Lower lobe of right lung (tissue), 2 donors: ENCODE measurements around the gene DCTPP1. TPM values are rescaled to one million over a fixed set of nuclear protein-coding genes. Genes with fewer than 3 reads are reported as not detected.

ENCODE experiments used
- ATAC-seq, 2 donors: fragments of 200-7000 bp; cut with Tn5 transposase; one replicate each; pipeline ENCODE4 v1.9.1; 2020 to 2022; ENCODE audit warnings: mild to moderate bottlenecking in 2 of 2, moderate library complexity in 2 of 2
- DNase-seq: peaks from one replicate; pipeline ENCODE4 v3.0.0-alpha.2; 2020
- H3K27ac ChIP-seq: fragments of 200-600 bp; one replicate; pipeline ENCODE4 v1.8.0; 2022
- H3K27me3 ChIP-seq: fragments of 200-600 bp; one replicate; pipeline ENCODE4 v1.8.0; 2022; ENCODE audit warnings: low read depth
- H3K36me3 ChIP-seq: fragments of 200-600 bp; one replicate; pipeline ENCODE4 v1.8.0; 2022; ENCODE audit warnings: mild to moderate bottlenecking
- H3K4me1 ChIP-seq: fragments of 200-600 bp; one replicate; pipeline ENCODE4 v1.8.0; 2022
- H3K4me3 ChIP-seq: fragments of 200-600 bp; one replicate; pipeline ENCODE4 v1.8.0; 2022; ENCODE audit warnings: mild to moderate bottlenecking
- H3K9me3 ChIP-seq: fragments of 200-600 bp; one replicate; pipeline ENCODE4 v1.8.0; 2022
- intact Hi-C: fragments of 100-400 bp; cut with DNase I; formaldehyde crosslinking; loops from one replicate; pipeline ENCODE4 v1.11.0; 2022
- total RNA-seq: library from RNA; stranded (reverse); fragmentation: NEBNext Ultra II Directional; extraction: Animal tissue kit (Norgen Biotek cat#: 25700); gene quantifications from one replicate; pipeline ENCODE4 v1.2.1, GENCODE V29; 2021
- TF ChIP-seq, protein P1 (sequence below): fragments of 200-600 bp; IDR thresholded peaks from one replicate; pipeline ENCODE4 v1.8.0; 2022; ENCODE audit warnings: antibody characterized with exemption, mild to moderate bottlenecking
- donor health status: DM: no; HTN: yes; CAD: no; lungs with severe emphysema.

The DCTPP1 gene
- total RNA-seq, 1 donor from 2014 or later: 19.1 TPM

DNA sequence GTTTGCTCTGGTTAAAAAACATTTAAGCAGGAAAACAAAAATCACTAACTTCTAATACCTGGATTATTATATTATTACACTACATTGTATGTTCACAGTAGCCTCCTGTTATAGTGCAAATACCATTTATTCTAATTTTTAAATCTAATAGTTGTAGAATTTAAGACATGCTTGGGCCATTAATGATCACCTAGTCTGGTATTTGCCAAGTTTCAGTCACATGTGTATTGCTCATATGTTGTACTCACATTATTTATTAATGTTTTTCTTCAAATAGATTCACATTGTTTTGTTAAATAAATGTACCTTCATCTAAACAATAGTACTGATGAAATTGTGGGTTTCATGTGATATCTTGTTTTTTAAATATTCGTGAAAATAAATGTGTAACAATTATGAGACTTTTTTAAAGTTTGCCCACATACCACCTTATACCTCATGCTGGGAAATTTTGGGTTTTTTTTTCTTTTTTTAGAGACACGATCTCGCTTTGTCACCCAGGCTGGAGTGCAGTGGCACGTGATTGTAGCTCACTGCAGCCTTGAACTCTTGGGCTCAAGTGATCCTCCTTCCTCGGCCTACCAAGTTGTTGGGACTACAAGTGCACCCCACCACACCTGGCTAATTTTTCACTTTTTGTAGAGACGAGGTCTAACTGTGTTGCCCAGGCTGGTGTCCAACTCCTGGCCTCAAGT, 16.6 kb downstream of the DCTPP1 start:
- intact Hi-C loops: no loop called here
- ATAC-seq: no peak
- H3K4me1 ChIP-seq: peaks cover 27% of the 10 kb centered on the region
- H3K36me3 ChIP-seq: peaks cover 16% of the 10 kb centered on the region
- TF ChIP-seq, protein P1, sequence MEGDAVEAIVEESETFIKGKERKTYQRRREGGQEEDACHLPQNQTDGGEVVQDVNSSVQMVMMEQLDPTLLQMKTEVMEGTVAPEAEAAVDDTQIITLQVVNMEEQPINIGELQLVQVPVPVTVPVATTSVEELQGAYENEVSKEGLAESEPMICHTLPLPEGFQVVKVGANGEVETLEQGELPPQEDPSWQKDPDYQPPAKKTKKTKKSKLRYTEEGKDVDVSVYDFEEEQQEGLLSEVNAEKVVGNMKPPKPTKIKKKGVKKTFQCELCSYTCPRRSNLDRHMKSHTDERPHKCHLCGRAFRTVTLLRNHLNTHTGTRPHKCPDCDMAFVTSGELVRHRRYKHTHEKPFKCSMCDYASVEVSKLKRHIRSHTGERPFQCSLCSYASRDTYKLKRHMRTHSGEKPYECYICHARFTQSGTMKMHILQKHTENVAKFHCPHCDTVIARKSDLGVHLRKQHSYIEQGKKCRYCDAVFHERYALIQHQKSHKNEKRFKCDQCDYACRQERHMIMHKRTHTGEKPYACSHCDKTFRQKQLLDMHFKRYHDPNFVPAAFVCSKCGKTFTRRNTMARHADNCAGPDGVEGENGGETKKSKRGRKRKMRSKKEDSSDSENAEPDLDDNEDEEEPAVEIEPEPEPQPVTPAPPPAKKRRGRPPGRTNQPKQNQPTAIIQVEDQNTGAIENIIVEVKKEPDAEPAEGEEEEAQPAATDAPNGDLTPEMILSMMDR: no peak
- no peak for DNase-seq
- H3K27me3 ChIP-seq: no peaks in the 10 kb centered on the region
- H3K27ac ChIP-seq: no peak overlapping the region
- no peak overlapping the region for H3K4me3 ChIP-seq
- H3K9me3 ChIP-seq: no peaks in the 10 kb centered on the region

DNA sequence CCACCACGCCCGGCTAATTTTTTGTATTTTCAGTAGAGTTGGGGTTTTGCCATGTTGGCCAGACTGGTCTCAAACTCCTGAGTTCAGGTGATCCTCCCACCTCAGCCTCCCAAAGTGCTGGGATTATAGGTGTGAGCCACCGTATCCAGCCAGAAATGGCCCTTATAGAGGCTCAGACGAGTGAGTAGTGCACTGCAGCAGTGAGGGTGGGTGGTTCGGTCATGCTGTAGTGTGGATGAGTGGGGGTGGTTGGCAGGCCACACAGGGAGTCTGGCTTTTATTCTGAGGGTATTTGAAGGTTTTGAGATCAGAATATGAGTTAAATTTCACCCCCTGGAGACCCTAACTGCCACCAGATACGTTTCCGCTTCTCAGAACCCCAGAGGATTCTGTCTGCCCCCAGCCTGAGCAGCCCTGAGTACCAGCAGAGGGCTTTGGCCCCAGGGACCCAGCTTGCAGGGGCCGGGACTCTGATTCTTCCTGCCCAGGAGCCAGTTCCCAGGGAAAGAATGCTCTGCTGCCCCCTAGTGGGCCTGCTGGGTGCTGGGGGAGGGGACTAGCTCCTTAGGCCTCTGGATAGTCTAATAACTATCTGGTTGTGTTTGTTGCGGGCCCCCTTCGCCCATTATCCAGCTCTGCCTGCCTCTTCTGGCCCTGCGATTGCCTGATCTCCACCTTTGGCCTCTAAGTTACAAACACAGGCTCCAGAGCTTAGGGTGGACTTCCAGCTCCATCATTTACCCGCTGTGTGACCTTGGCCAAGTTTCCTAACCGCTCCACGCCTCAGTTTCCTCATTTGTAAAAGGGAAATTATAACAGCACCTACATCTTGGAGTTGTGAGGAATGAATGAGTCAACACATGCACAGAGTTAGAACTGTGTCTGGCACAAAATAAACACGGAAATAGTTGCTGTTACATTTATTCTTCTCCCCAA, 20.4 kb downstream of the DCTPP1 start:
- Histone ChIP-seq H3K27me3 (no peaks in the 10 kb centered on the region), H3K9me3 (no peaks in the 10 kb centered on the region), H3K4me1 (peaks cover 27% of the 10 kb centered on the region), H3K36me3 (peaks cover 16% of the 10 kb centered on the region), H3K4me3 (no peak overlapping the region), H3K27ac (peak overlapping the region; percentile 6)
- peak; percentile 90 for DNase-seq
- intact Hi-C loops: no loop called here
- ATAC-seq: peak; percentile 80 to 89
- TF ChIP-seq, protein P1: peak; percentile 99

DNA sequence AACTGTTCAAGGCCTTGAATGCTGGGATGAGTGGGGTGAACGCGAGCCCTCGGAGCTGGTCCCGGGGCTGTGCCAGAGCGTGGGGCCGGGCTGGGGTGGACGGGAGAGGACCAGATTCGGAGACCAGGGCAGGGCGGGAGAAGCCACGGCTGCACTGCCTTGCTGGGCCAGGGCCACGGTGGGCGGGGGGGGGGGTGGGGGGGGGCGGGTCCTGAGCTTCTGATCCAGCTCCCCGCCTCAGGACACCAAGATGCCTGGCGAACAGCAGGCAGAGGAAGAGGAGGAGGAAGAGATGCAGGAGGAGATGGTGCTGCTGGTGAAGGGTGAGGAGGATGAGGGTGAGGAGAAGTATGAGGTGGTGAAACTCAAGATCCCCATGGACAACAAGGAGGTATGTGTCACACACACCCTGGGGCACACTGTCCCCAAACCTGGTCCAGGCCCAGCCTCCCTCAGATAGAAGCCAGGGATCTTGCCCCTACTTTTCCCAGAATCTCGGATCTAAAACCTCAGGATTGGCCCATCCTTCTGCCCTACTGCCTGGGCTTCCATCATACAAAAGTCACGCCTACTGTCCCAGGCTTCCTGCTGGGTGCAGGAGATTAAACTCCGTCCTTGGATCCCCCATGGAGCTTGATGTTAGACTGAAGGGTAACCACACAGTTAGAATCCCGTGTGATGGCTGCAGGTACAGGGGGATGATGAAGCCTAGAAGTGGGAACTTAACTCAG, 21.9 kb downstream of the DCTPP1 start:
- no peaks in the 10 kb centered on the region for H3K9me3 ChIP-seq
- peaks cover 6% of the 10 kb centered on the region for H3K36me3 ChIP-seq
- TF ChIP-seq, protein P1: no peak
- H3K4me1 ChIP-seq: peaks cover 27% of the 10 kb centered on the region
- H3K27ac ChIP-seq: peak overlapping the region; percentile 78
- DNase-seq (no peak), ATAC-seq (peak in 1 of 2 donors; percentile 41)
- intact Hi-C loops: no loop called here
- peak overlapping the region; percentile 72 for H3K4me3 ChIP-seq
- H3K27me3 ChIP-seq: no peaks in the 10 kb centered on the region

DNA sequence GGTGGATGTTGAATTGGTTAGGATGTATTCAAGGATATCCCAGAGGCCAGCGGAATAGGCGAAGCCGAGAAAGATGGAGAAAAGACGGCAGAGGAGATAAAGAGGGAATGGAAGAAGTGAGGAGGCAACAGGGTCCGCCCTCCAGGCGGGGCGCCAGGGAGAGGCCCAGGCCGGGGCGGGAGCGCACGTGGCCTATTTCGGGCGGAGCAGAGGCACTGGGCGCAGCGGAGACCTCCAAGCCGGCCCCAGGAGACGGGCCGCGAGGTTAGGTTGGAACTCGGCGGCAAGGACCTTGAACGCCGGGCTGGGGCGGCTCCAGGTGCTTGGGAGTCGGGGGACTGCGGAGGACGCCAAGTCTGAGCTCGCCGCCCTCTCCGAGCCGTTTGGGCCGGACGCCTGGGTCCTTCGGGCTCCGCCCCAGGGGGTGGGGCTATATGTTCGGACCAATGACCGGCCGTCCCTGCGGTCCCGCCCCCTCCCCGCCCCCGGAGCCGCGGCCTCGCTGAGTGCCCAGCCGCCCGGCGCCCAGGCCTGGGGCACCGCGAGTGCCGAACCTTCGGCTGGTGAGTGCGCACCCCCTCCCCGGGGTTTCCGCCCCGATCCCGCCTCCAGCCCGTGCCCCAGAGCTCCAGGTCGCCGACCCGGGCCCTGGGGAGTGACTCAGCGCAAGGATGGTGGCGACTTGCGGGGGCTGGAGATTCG, 22.6 kb downstream of the DCTPP1 start, which contains the start of gene ZNF771:
ZNF771 (plus strand) TSS at position 505 of the 702 bp plus-strand sequence. CDS start 448 bp downstream, outside the sequence.
- DNase-seq: peak; percentile 94
- no peaks in the 10 kb centered on the region for H3K27me3 ChIP-seq
- peak; percentile 97 to 98 for ATAC-seq
- H3K4me3 ChIP-seq: peak within 1 kb of the TSS; percentile 72
- intact Hi-C loops: no loop called here
- TF ChIP-seq, protein P1: no peak
- peaks cover 27% of the 10 kb centered on the region for H3K4me1 ChIP-seq
- H3K27ac ChIP-seq: peak within 1 kb of the TSS; percentile 78
- no peaks in the 10 kb centered on the region for H3K9me3 ChIP-seq
- H3K36me3 ChIP-seq: peaks cover 4% of the 10 kb centered on the region

DNA sequence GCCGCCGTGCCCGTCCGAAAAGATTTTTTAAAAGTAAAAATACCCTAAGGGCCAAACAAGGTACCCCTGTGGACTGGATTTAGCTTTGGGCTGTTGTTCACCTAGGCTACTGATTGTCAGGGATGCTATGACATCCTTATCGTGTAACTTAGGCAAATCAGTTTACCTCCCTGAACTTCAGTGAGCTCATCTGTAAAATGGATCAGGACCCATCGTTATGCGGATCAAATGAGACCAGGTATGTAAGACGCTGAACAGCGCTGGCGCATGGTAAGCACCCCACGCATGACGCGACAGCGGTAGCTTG, 23.1 kb downstream of the DCTPP1 start:
- DNase-seq: no peak
- peaks cover 27% of the 10 kb centered on the region for H3K4me1 ChIP-seq
- peak overlapping the region; percentile 78 for H3K27ac ChIP-seq
- intact Hi-C loops: no loop called here
- H3K9me3 ChIP-seq: no peaks in the 10 kb centered on the region
- no peaks in the 10 kb centered on the region for H3K36me3 ChIP-seq
- no peaks in the 10 kb centered on the region for H3K27me3 ChIP-seq
- ATAC-seq: no peak
- peak overlapping the region; percentile 72 for H3K4me3 ChIP-seq
- TF ChIP-seq, protein P1: no peak
